Measurements from ENCODE around the gene RBM28.
"Not testable (repeated sequence)": the region's sequence is repeated elsewhere in the genome, so short reads cannot be mapped to it uniquely, and the experiment has no call there.

RBM28 gene

GRCh38 chr7:128311013-128311412, 32.7 kb downstream of the RBM28 start:
- Histone ChIP-seq H3K27me3 (ENCODE audit: low read depth) (no peaks in the 10 kb centered on the region), H3K9me3 (no peaks in the 10 kb centered on the region), H3K4me1 (no peaks in the 10 kb centered on the region), H3K36me3 (replicated peaks) (peaks cover 83% of the 10 kb centered on the region), H3K4me3 (no peak overlapping the region)
- no peak for DNase-seq (ENCODE audit: low spot score in 2 of 2)
- in situ Hi-C loops (cut with MboI; ENCODE audit: low sequenced_read_pairs): no loop called here

GRCh38 chr7:128310499-128310898, 33.2 kb downstream of the RBM28 start:
- H3K27me3 ChIP-seq (ENCODE audit: low read depth): no peaks in the 10 kb centered on the region
- no peaks in the 10 kb centered on the region for H3K9me3 ChIP-seq
- no peaks in the 10 kb centered on the region for H3K4me1 ChIP-seq
- DNase-seq (ENCODE audit: low spot score in 2 of 2): no peak
- in situ Hi-C loops (cut with MboI; ENCODE audit: low sequenced_read_pairs): no loop called here
- peaks cover 83% of the 10 kb centered on the region for H3K36me3 ChIP-seq (replicated peaks)
- H3K4me3 ChIP-seq: no peak overlapping the region

- H3K4me1 ChIP-seq: no peaks in the 10 kb centered on the region
- in situ Hi-C loops (cut with MboI; ENCODE audit: low sequenced_read_pairs): no loop called here
- no peak overlapping the region for H3K4me3 ChIP-seq
- H3K36me3 ChIP-seq (replicated peaks): peaks cover 82% of the 10 kb centered on the region
- DNase-seq (ENCODE audit: low spot score in 2 of 2): no peak
- no peaks in the 10 kb centered on the region for H3K9me3 ChIP-seq
- no peaks in the 10 kb centered on the region for H3K27me3 ChIP-seq (ENCODE audit: low read depth)
Measured at GRCh38 chr7:128309976-128310375, 33.7 kb downstream of the RBM28 start.

GRCh38 chr7:128309124-128309523, 34.6 kb downstream of the RBM28 start:
- Histone ChIP-seq H3K4me1 (no peaks in the 10 kb centered on the region), H3K4me3 (no peak overlapping the region), H3K36me3 (replicated peaks) (peaks cover 78% of the 10 kb centered on the region), H3K27me3 (ENCODE audit: low read depth) (no peaks in the 10 kb centered on the region), H3K9me3 (no peaks in the 10 kb centered on the region)
- in situ Hi-C loops (cut with MboI; ENCODE audit: low sequenced_read_pairs): no loop called here
- no peak for DNase-seq (ENCODE audit: low spot score in 2 of 2)

- Histone ChIP-seq H3K36me3 (replicated peaks) (peaks cover 63% of the 10 kb centered on the region), H3K4me3 (no peak overlapping the region), H3K4me1 (no peaks in the 10 kb centered on the region), H3K27me3 (ENCODE audit: low read depth) (no peaks in the 10 kb centered on the region), H3K9me3 (no peaks in the 10 kb centered on the region)
- DNase-seq (ENCODE audit: low spot score in 2 of 2): no peak
- in situ Hi-C loops (cut with MboI; ENCODE audit: low sequenced_read_pairs): no loop called here
Measured at GRCh38 chr7:128307061-128307460, 36.6 kb downstream of the RBM28 start.

- Histone ChIP-seq H3K4me1 (peaks cover 6% of the 10 kb centered on the region), H3K4me3 (no peak overlapping the region), H3K27me3 (ENCODE audit: low read depth) (no peaks in the 10 kb centered on the region), H3K9me3 (no peaks in the 10 kb centered on the region), H3K36me3 (replicated peaks) (peaks cover 39% of the 10 kb centered on the region)
- DNase-seq (ENCODE audit: low spot score in 2 of 2): no peak
- in situ Hi-C loops (cut with MboI; ENCODE audit: low sequenced_read_pairs): no loop called here
Measured at GRCh38 chr7:128304212-128304611, 39.5 kb downstream of the RBM28 start.

GRCh38 chr7:128303643-128304042, 40.1 kb downstream of the RBM28 start:
- in situ Hi-C loops (cut with MboI; ENCODE audit: low sequenced_read_pairs): no loop called here
- peaks cover 9% of the 10 kb centered on the region for H3K4me1 ChIP-seq
- peaks cover 39% of the 10 kb centered on the region for H3K36me3 ChIP-seq (replicated peaks)
- no peaks in the 10 kb centered on the region for H3K27me3 ChIP-seq (ENCODE audit: low read depth)
- no peaks in the 10 kb centered on the region for H3K9me3 ChIP-seq
- DNase-seq (ENCODE audit: low spot score in 2 of 2): no peak
- no peak overlapping the region for H3K4me3 ChIP-seq

- no peak for DNase-seq (ENCODE audit: low spot score in 2 of 2)
- no peaks in the 10 kb centered on the region for H3K9me3 ChIP-seq
- in situ Hi-C loops (cut with MboI; ENCODE audit: low sequenced_read_pairs): no loop called here
- peaks cover 35% of the 10 kb centered on the region for H3K36me3 ChIP-seq (replicated peaks)
- peaks cover 9% of the 10 kb centered on the region for H3K4me1 ChIP-seq
- no peaks in the 10 kb centered on the region for H3K27me3 ChIP-seq (ENCODE audit: low read depth)
- no peak overlapping the region for H3K4me3 ChIP-seq
Measured at GRCh38 chr7:128303133-128303532, 40.6 kb downstream of the RBM28 start.

- peaks cover 9% of the 10 kb centered on the region for H3K4me1 ChIP-seq
- no peak for DNase-seq (ENCODE audit: low spot score in 2 of 2)
- H3K4me3 ChIP-seq: no peak overlapping the region
- peaks cover 26% of the 10 kb centered on the region for H3K36me3 ChIP-seq (replicated peaks)
- no peaks in the 10 kb centered on the region for H3K9me3 ChIP-seq
- H3K27me3 ChIP-seq (ENCODE audit: low read depth): no peaks in the 10 kb centered on the region
- in situ Hi-C loops (cut with MboI; ENCODE audit: low sequenced_read_pairs): no loop called here
Measured at GRCh38 chr7:128302139-128302538, 41.6 kb downstream of the RBM28 start.

- no peaks in the 10 kb centered on the region for H3K9me3 ChIP-seq
- H3K4me1 ChIP-seq: peaks cover 9% of the 10 kb centered on the region
- H3K4me3 ChIP-seq: no peak overlapping the region
- peak in 1 of 2 experiments; percentile 38 for DNase-seq (ENCODE audit: low spot score in 2 of 2)
- no peaks in the 10 kb centered on the region for H3K27me3 ChIP-seq (ENCODE audit: low read depth)
- in situ Hi-C loops (cut with MboI; ENCODE audit: low sequenced_read_pairs): no loop called here
- H3K36me3 ChIP-seq (replicated peaks): peaks cover 2% of the 10 kb centered on the region
Measured at GRCh38 chr7:128299109-128299607, 44.5 kb downstream of the RBM28 start.

GRCh38 chr7:128298004-128298403, 45.7 kb downstream of the RBM28 start:
- H3K27me3 ChIP-seq (ENCODE audit: low read depth); H3K9me3 ChIP-seq; H3K36me3 ChIP-seq (replicated peaks); H3K4me3 ChIP-seq; H3K4me1 ChIP-seq; in situ Hi-C loops (cut with MboI; ENCODE audit: low sequenced_read_pairs); DNase-seq (ENCODE audit: low spot score in 2 of 2): not testable (repeated sequence)

GRCh38 chr7:128287556-128287955, 56.2 kb downstream of the RBM28 start:
- no peaks in the 10 kb centered on the region for H3K27me3 ChIP-seq (ENCODE audit: low read depth)
- H3K9me3 ChIP-seq: no peaks in the 10 kb centered on the region
- H3K4me3 ChIP-seq: no peak overlapping the region
- no peaks in the 10 kb centered on the region for H3K4me1 ChIP-seq
- H3K36me3 ChIP-seq (replicated peaks): no peaks in the 10 kb centered on the region
- in situ Hi-C loops (cut with MboI; ENCODE audit: low sequenced_read_pairs): no loop called here
- no peak for DNase-seq (ENCODE audit: low spot score in 2 of 2)

GRCh38 chr7:128284102-128284501, 59.6 kb downstream of the RBM28 start:
- Histone ChIP-seq H3K4me3 (no peak overlapping the region), H3K9me3 (peaks cover 2% of the 10 kb centered on the region; the same call in 1 of the 2 replicates), H3K4me1 (no peaks in the 10 kb centered on the region), H3K27me3 (ENCODE audit: low read depth) (no peaks in the 10 kb centered on the region), H3K36me3 (replicated peaks) (no peaks in the 10 kb centered on the region)
- in situ Hi-C loops (cut with MboI; ENCODE audit: low sequenced_read_pairs): no loop called here
- no peak for DNase-seq (ENCODE audit: low spot score in 2 of 2)

- in situ Hi-C loops (cut with MboI; ENCODE audit: low sequenced_read_pairs): no loop called here
- no peaks in the 10 kb centered on the region for H3K36me3 ChIP-seq (replicated peaks)
- DNase-seq (ENCODE audit: low spot score in 2 of 2): no peak
- no peak overlapping the region for H3K4me3 ChIP-seq
- no peaks in the 10 kb centered on the region for H3K27me3 ChIP-seq (ENCODE audit: low read depth)
- H3K9me3 ChIP-seq: peaks cover 2% of the 10 kb centered on the region; the same call in 1 of the 2 replicates
- no peaks in the 10 kb centered on the region for H3K4me1 ChIP-seq
Measured at GRCh38 chr7:128281605-128282380, 61.9 kb downstream of the RBM28 start.
